ENCODE data around the gene ABLIM2. TPM values are rescaled to one million over a fixed set of nuclear protein-coding genes. Genes with fewer than 3 reads are reported as not detected.

ABLIM2 gene
- total RNA-seq, 1 experiment from 2014 or later = 2.7 TPM

DNA sequence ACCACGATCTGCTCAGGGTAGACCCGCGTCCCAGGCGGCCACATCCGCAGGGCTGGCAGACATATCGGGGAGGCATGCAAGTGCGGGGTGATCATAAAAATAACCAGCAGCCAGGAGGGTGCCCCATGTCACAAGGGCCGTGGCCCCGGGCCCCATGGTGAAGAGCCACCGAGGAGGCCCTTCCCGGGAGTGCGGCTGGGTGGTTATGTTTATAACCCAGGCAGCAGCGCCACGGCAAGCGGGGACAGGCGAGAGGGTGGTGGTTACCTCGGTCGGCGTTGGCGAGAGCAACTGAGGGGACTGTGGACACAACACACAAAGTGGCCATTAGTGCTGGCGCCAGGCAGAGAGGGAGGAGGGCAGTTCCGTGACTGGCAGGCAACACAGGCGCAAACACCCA, 126.2 kb downstream of the ABLIM2 start:
- no peak overlapping the region for H3K27ac ChIP-seq (ENCODE audit: low read depth, low read length, poor library complexity, severe bottlenecking)
- TF ChIP-seq CTCF (conservative IDR thresholded peaks at IDR 0.05; ENCODE audit: low read depth, low read length) (no peak), EZH2 (IDR thresholded peaks at IDR 0.05; ENCODE audit: borderline replicate concordance, low read depth, low read length, poor library complexity, severe bottlenecking) (no peak)
- H3K4me3 ChIP-seq (ENCODE audit: low read depth, low read length, poor library complexity, severe bottlenecking) = no peak overlapping the region
- no peaks in the 10 kb centered on the region for H3K36me3 ChIP-seq (ENCODE audit: insufficient read depth, low read length, poor library complexity, severe bottlenecking)
- intact Hi-C loops (cut with micrococcal nuclease; ENCODE audit: unreplicated experiment) = no loop called here
- ChIA-PET POLR2A (ENCODE audit: low non-redundant PET) (no interaction called here), CTCF (no interaction called here)
- no peaks in the 10 kb centered on the region for H3K27me3 ChIP-seq (replicated peaks; ENCODE audit: insufficient read depth, low read depth, low read length, poor library complexity)
- peaks cover 7% of the 10 kb centered on the region for H3K4me1 ChIP-seq (ENCODE audit: insufficient read depth, low read length, poor library complexity, severe bottlenecking)
- no peak for DNase-seq (ENCODE audit: low spot score)
- no TSS peak for BruUV-seq (replicated peaks)
- no peaks in the 10 kb centered on the region for H3K9me3 ChIP-seq (ENCODE audit: low read depth, low read length, poor library complexity, severe bottlenecking)

DNA sequence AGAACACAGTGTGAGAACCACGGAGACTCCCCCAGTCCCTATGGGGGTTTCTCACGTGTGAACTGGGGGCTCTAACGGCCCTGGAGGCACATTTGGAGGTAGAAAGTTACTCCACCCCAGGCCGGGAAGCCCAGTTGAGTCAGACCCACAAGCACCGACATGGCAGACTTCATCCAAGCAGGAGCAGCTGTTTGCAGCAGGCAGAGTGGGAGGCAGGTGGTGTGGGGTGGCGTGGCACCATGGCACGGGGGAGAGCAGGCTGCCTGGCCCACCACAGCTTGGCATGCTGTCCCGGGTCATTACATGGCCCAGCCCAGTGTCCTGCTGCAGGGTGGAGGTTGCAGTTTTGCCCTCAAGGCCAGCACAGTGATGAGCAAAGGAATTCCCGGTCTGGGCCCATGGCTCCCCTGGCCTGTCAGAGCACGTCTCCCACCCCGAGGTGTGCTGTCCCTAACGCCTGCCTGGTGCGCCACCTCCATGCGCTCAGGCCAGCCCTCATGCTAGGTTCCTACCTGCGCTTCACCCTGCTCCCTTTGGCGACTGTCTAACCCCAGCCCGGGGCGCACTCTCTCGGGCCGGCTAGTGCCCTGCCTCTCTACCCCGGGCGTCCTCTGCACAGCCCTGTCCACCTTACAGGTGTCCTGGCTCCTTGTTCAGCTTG, 128.4 kb downstream of the ABLIM2 start:
- Histone ChIP-seq H3K9me3 (ENCODE audit: low read depth, low read length, poor library complexity, severe bottlenecking) (no peaks in the 10 kb centered on the region), H3K4me1 (ENCODE audit: insufficient read depth, low read length, poor library complexity, severe bottlenecking) (peaks cover 7% of the 10 kb centered on the region), H3K4me3 (ENCODE audit: low read depth, low read length, poor library complexity, severe bottlenecking) (no peak overlapping the region), H3K27me3 (replicated peaks; ENCODE audit: insufficient read depth, low read depth, low read length, poor library complexity) (no peaks in the 10 kb centered on the region), H3K36me3 (ENCODE audit: insufficient read depth, low read length, poor library complexity, severe bottlenecking) (no peaks in the 10 kb centered on the region), H3K27ac (ENCODE audit: low read depth, low read length, poor library complexity, severe bottlenecking) (no peak overlapping the region)
- POLR2A ChIA-PET (ENCODE audit: low non-redundant PET) = interaction anchor here (0.5 kb wide), 1 partner anchor 46 kb away, joined by 3 read pairs; no protein-coding TSS in a partner anchor
- intact Hi-C loops (cut with micrococcal nuclease; ENCODE audit: unreplicated experiment) = no loop called here
- DNase-seq (ENCODE audit: low spot score) = no peak
- no peak for TF ChIP-seq CTCF (conservative IDR thresholded peaks at IDR 0.05; ENCODE audit: low read depth, low read length)
- TF ChIP-seq EZH2 (IDR thresholded peaks at IDR 0.05; ENCODE audit: borderline replicate concordance, low read depth, low read length, poor library complexity, severe bottlenecking) = no peak
- CTCF ChIA-PET = no interaction called here
- no TSS peak for BruUV-seq (replicated peaks)

GRCh38 chr4:8029689-8030088, 128.9 kb downstream of the ABLIM2 start:
- Histone ChIP-seq H3K36me3 (ENCODE audit: insufficient read depth, low read length, poor library complexity, severe bottlenecking) (no peaks in the 10 kb centered on the region), H3K27me3 (replicated peaks; ENCODE audit: insufficient read depth, low read depth, low read length, poor library complexity) (no peaks in the 10 kb centered on the region), H3K4me3 (ENCODE audit: low read depth, low read length, poor library complexity, severe bottlenecking) (no peak overlapping the region), H3K4me1 (ENCODE audit: insufficient read depth, low read length, poor library complexity, severe bottlenecking) (peaks cover 7% of the 10 kb centered on the region), H3K27ac (ENCODE audit: low read depth, low read length, poor library complexity, severe bottlenecking) (no peak overlapping the region), H3K9me3 (ENCODE audit: low read depth, low read length, poor library complexity, severe bottlenecking) (no peaks in the 10 kb centered on the region)
- DNase-seq (ENCODE audit: low spot score) = no peak
- intact Hi-C loops (cut with micrococcal nuclease; ENCODE audit: unreplicated experiment) = no loop called here
- TF ChIP-seq EZH2 (IDR thresholded peaks at IDR 0.05; ENCODE audit: borderline replicate concordance, low read depth, low read length, poor library complexity, severe bottlenecking) (no peak), CTCF (conservative IDR thresholded peaks at IDR 0.05; ENCODE audit: low read depth, low read length) (no peak)
- no TSS peak for BruUV-seq (replicated peaks)
- ChIA-PET CTCF (no interaction called here), POLR2A (ENCODE audit: low non-redundant PET) (interaction anchor here (0.5 kb wide), 1 partner anchor 46 kb away, joined by 3 read pairs; no protein-coding TSS in a partner anchor)
